Adrenal gland (tissue), 12 donors: ENCODE results near the gene CRYBG3. TPM values are rescaled to one million over a fixed set of nuclear protein-coding genes. Genes with fewer than 3 reads are reported as not detected.

Source experiments
- DNase-seq, 7 donors: peaks; one replicate each; pipeline ENCODE4 v3.0.0-alpha.2; 2019 to 2020
- H3K27ac ChIP-seq, 5 donors: fragments of 200-600 bp; sonication (generic) in 4 of 5; 1 replicate in 3 of 5; 2 replicates in 2 of 5; pipeline versions ENCODE4 v1.5.1 to v1.8.0; 2016 to 2020; ENCODE audit warnings: mild to moderate bottlenecking in 1 of 5
- H3K27me3 ChIP-seq: fragments of 200-600 bp; 2 replicates; pipeline ENCODE4 v1.8.0; 2021
- H3K36me3 ChIP-seq, 2 donors: fragments of 200-600 bp; replicated peaks in 1 of 2; 1 replicate in 1 of 2; 2 replicates in 1 of 2; pipeline versions ENCODE4 v1.5.1 to v1.8.0; 2018 to 2022
- H3K4me1 ChIP-seq, 2 donors: fragments of 200-600 bp; replicated peaks in 1 of 2; 1 replicate in 1 of 2; 2 replicates in 1 of 2; pipeline versions ENCODE4 v1.5.1 to v1.8.0; 2018 to 2021
- H3K4me3 ChIP-seq, 4 donors: fragments of 200-600 bp; sonication (generic) in 3 of 4; one replicate each; pipeline ENCODE4 v1.5.1; 2016 to 2018
- H3K9me3 ChIP-seq, 3 donors: fragments of 200-600 bp; sonication (generic) in 1 of 3; replicated peaks in 1 of 3; 1 replicate in 2 of 3; 2 replicates in 1 of 3; pipeline versions ENCODE4 v1.5.1 to v1.8.0; 2016 to 2021
- POLR2A ChIP-seq, 2 donors: fragments of 450-650 bp; IDR thresholded peaks; one replicate each; pipeline ENCODE4 v1.6.1; 2017; ENCODE audit warnings: antibody characterized with exemption in 2 of 2, mild to moderate bottlenecking in 2 of 2, moderate library complexity in 1 of 2
- WGBS, 4 donors: extraction: QIAGEN DNeasy Blood & Tissue Kit in 2 of 4; methylation state at CpG; one replicate each; pipeline versions ENCODE4 v1.1.5 to v1.1.7; 2013 to 2017; 5-methylcytosine and 5-hydroxymethylcytosine counted together
- intact Hi-C, 2 donors: fragments of 100-400 bp; cut with DNase I; formaldehyde crosslinking; loops; one replicate each; pipeline versions ENCODE4 v1.14.1 to v1.15.0; 2022 to 2023
- polyA plus RNA-seq, 3 donors: library from polyadenylated mRNA; stranded (reverse); fragments of 200-250 nt in 2 of 3; fragments of 350-450 nt in 1 of 3; fragmentation: Illumina TruSeq in 1 of 3; extraction: RNeasy Lipid Tissue Mini Kit (QIAGEN cat#74804) in 1 of 3; gene quantifications; one replicate each; pipeline ENCODE4 v1.2.3, GENCODE V29; 2013 to 2014
- total RNA-seq, 9 donors: library from RNA; depleted of rRNA in 4 of 9; stranded (reverse); fragments of >200 nt in 4 of 9; fragments of 120-200 nt in 1 of 9; fragmentation: NEBNext Ultra II Directional in 1 of 9; extraction: Animal tissue kit (Norgen Biotek cat#: 25700) in 1 of 9; gene quantifications; one replicate each; pipeline versions ENCODE4 v1.1.0 to v1.2.4, GENCODE V29; 2013 to 2023
- TF ChIP-seq, protein P1 (sequence below), 6 experiments: fragments of 450-650 bp in 4 of 6; fragments of 200-600 bp in 2 of 6; sonication (generic) in 1 of 6; IDR thresholded peaks; 1 replicate in 5 of 6; 2 replicates in 1 of 6; pipeline versions ENCODE4 v1.5.1 to v1.8.0; 2016 to 2021; ENCODE audit warnings: antibody characterized with exemption in 6 of 6, mild to moderate bottlenecking in 2 of 6, moderate library complexity in 1 of 6
- donor health status: healthy with polysubstance abuse.
- donor health status: Bipolar disorder and iron deficiency.
- donor health status: DM: yes; HTN: yes; CAD: no.
- donor health status: DM: no; HTN: no; CAD: no.
- donor health status: DM: no; HTN: no; CAD: no.
- donor health status: DM: yes; HTN: yes; CAD: no.

The CRYBG3 gene
- total and polyA plus RNA-seq, 12 donors = 2.7 to 25.0 (median 12.5) TPM

DNA sequence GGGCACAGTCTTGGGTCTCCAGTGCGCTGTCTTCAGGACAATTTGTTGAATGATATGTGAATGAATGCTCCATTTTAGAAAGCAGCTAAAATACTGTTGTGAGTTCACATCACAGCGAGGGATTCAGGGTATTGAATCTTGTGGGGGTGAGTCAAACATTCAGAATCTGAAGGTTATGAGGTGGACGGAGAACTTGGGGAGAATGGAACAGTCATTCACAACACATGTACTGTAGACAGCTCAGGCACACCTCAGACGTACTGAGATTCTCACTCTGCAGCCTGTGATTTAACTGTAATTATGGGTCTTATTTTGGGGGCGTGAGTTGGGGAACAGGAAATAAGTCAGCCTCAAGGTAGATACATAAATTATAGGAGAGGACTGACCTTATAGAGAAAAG is 13.9 kb downstream of the CRYBG3 start:
- no peaks in the 10 kb centered on the region for H3K36me3 ChIP-seq
- DNase-seq = no peak
- intact Hi-C loops = no loop called here
- H3K9me3 ChIP-seq = no peaks in the 10 kb centered on the region
- no peaks in the 10 kb centered on the region for H3K27me3 ChIP-seq
- TF ChIP-seq, protein P1, sequence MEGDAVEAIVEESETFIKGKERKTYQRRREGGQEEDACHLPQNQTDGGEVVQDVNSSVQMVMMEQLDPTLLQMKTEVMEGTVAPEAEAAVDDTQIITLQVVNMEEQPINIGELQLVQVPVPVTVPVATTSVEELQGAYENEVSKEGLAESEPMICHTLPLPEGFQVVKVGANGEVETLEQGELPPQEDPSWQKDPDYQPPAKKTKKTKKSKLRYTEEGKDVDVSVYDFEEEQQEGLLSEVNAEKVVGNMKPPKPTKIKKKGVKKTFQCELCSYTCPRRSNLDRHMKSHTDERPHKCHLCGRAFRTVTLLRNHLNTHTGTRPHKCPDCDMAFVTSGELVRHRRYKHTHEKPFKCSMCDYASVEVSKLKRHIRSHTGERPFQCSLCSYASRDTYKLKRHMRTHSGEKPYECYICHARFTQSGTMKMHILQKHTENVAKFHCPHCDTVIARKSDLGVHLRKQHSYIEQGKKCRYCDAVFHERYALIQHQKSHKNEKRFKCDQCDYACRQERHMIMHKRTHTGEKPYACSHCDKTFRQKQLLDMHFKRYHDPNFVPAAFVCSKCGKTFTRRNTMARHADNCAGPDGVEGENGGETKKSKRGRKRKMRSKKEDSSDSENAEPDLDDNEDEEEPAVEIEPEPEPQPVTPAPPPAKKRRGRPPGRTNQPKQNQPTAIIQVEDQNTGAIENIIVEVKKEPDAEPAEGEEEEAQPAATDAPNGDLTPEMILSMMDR (IDR thresholded peaks at IDR 0.05) = no peak
- no peak for TF ChIP-seq POLR2A (IDR thresholded peaks at IDR 0.05)
- peaks cover 0 to 11% of the 10 kb centered on the region in 2 donors for H3K4me1 ChIP-seq
- H3K4me3 ChIP-seq = no peak overlapping the region
- 88 to 91% (median 90%) methylated on average over 5 of the region's 5 CpGs for WGBS, 4 donors
- no peak overlapping the region for H3K27ac ChIP-seq

GRCh38 chr3:97838393-97838792 is 16.6 kb downstream of the CRYBG3 start:
- intact Hi-C loops = no loop called here
- H3K36me3 ChIP-seq = no peaks in the 10 kb centered on the region
- H3K27ac ChIP-seq = no peak overlapping the region
- DNase-seq = no peak
- peaks cover 0 to 11% of the 10 kb centered on the region in 2 donors for H3K4me1 ChIP-seq
- no peaks in the 10 kb centered on the region for H3K27me3 ChIP-seq
- no peak for TF ChIP-seq POLR2A (IDR thresholded peaks at IDR 0.05)
- TF ChIP-seq, protein P1 (IDR thresholded peaks at IDR 0.05) = no peak
- WGBS, 4 donors = 72 to 77% (median 75%) methylated on average over 3 of the region's 3 CpGs
- H3K9me3 ChIP-seq = no peaks in the 10 kb centered on the region
- H3K4me3 ChIP-seq = no peak overlapping the region

GRCh38 chr3:97839944-97840343 is 18.1 kb downstream of the CRYBG3 start:
- intact Hi-C loops = no loop called here
- Histone ChIP-seq H3K27ac (no peak overlapping the region), H3K27me3 (no peaks in the 10 kb centered on the region), H3K4me1 (peaks cover 0 to 11% of the 10 kb centered on the region in 2 donors), H3K9me3 (no peaks in the 10 kb centered on the region), H3K4me3 (no peak overlapping the region), H3K36me3 (no peaks in the 10 kb centered on the region)
- TF ChIP-seq, protein P1 (IDR thresholded peaks at IDR 0.05) = no peak
- TF ChIP-seq POLR2A (IDR thresholded peaks at IDR 0.05) = no peak
- no peak for DNase-seq
- WGBS, 4 donors = 90 to 96% (median 92%) methylated on average over 2 of the region's 2 CpGs

DNA sequence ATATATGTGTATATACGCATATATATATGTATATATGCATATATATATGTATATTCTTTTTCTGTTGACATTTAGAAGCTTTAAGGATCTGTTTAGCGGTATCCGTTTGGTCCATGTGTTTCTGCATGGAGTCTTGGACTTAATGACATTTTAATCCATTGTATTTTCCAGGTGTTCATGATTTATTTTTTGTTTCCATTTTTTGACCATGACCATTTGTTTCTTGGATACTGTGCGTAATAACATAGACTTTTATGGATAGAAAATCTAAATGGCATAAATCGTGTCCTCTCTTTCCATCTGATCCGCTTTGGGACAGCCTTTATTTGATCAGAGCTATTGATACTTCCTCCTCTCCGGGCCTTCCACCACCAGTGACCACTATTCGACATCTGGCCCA is 19.5 kb downstream of the CRYBG3 start:
- no peak for DNase-seq
- no peaks in the 10 kb centered on the region for H3K36me3 ChIP-seq
- H3K4me1 ChIP-seq = peaks cover 0 to 11% of the 10 kb centered on the region in 2 donors
- H3K27ac ChIP-seq = no peak overlapping the region
- no peaks in the 10 kb centered on the region for H3K27me3 ChIP-seq
- no peaks in the 10 kb centered on the region for H3K9me3 ChIP-seq
- 96 to 97% (median 96%) methylated on average over 8 of the region's 8 CpGs for WGBS, 4 donors
- intact Hi-C loops = no loop called here
- TF ChIP-seq, protein P1 (IDR thresholded peaks at IDR 0.05) = no peak
- TF ChIP-seq POLR2A (IDR thresholded peaks at IDR 0.05) = no peak
- H3K4me3 ChIP-seq = no peak overlapping the region
